Muscle of back (tissue), 11 donors: ENCODE data around the gene PIGN. TPM values are rescaled to one million over a fixed set of nuclear protein-coding genes. Genes with fewer than 3 reads are reported as not detected.
"Not testable (repeated sequence)": the region's sequence is repeated elsewhere in the genome, so short reads cannot be mapped to it uniquely, and the experiment has no call there.

Source experiments
- DNase-seq, 3 donors: peaks; one replicate each; pipeline versions ENCODE4 v3.0.0 to v3.0.0-alpha.2; 2013
- polyA plus RNA-seq, 10 donors: library from polyadenylated mRNA; unstranded; fragments of 120-200 nt; gene quantifications; one replicate each; pipeline ENCODE4 v1.2.1, GENCODE V29; 2013; ENCODE audit not compliant: insufficient read length in 10 of 10

Gene PIGN
- polyA plus RNA-seq, 10 donors = 13.0 to 23.0 (median 20.1) TPM

GRCh38 chr18:62186499-62186773, 420 bp downstream of the PIGN start:
- no peak for DNase-seq

GRCh38 chr18:62183578-62184195, 3.2 kb downstream of the PIGN start:
- DNase-seq = peak; percentile 47 to 69 (median 60)

- no peak for DNase-seq
Measured at GRCh38 chr18:62182220-62182619, 4.6 kb downstream of the PIGN start.

GRCh38 chr18:62179213-62179612, 7.6 kb downstream of the PIGN start:
- DNase-seq = no peak

GRCh38 chr18:62177271-62177670, 9.6 kb downstream of the PIGN start:
- no peak for DNase-seq

- no peak for DNase-seq
Measured at GRCh38 chr18:62175521-62175920, 11.3 kb downstream of the PIGN start.

GRCh38 chr18:62172298-62172697, 14.6 kb downstream of the PIGN start:
- no peak for DNase-seq

- DNase-seq = no peak
Measured at GRCh38 chr18:62170857-62171256, 16.0 kb downstream of the PIGN start.

GRCh38 chr18:62166524-62166923, 20.3 kb downstream of the PIGN start:
- DNase-seq = not testable (repeated sequence)

- DNase-seq = no peak
Measured at GRCh38 chr18:62165583-62165982, 21.3 kb downstream of the PIGN start.

GRCh38 chr18:62164855-62165487, 21.9 kb downstream of the PIGN start:
- DNase-seq = no peak

GRCh38 chr18:62164310-62164709, 22.5 kb downstream of the PIGN start:
- DNase-seq = no peak

- DNase-seq = no peak
Measured at GRCh38 chr18:62157843-62158242, 29.0 kb downstream of the PIGN start.

- no peak for DNase-seq
Measured at GRCh38 chr18:62152844-62153243, 34.0 kb downstream of the PIGN start.

GRCh38 chr18:62151068-62151771, 35.6 kb downstream of the PIGN start:
- no peak for DNase-seq

- no peak for DNase-seq
Measured at GRCh38 chr18:62144338-62144737, 42.5 kb downstream of the PIGN start.

GRCh38 chr18:62140259-62140658, 46.6 kb downstream of the PIGN start:
- DNase-seq = no peak

- DNase-seq = no peak
Measured at GRCh38 chr18:62138461-62139235, 48.2 kb downstream of the PIGN start.

- DNase-seq = peak; percentile 58 to 82 (median 75)
Measured at GRCh38 chr18:62131301-62131909, 55.5 kb downstream of the PIGN start.

- DNase-seq = peak in 2 of 3 donors; percentile 16 to 65
Measured at GRCh38 chr18:62128157-62128556, 58.7 kb downstream of the PIGN start.

- DNase-seq = no peak
Measured at GRCh38 chr18:62126737-62127136, 60.1 kb downstream of the PIGN start.

- DNase-seq = no peak
Measured at GRCh38 chr18:62125702-62126101, 61.2 kb downstream of the PIGN start.
